Mucosa of rectum (tissue), 2 donors: ENCODE results near the gene STAB2.

Experiments used
- H3K27ac ChIP-seq, 2 donors: one replicate each; pipeline ENCODE4 v1.7.0; 2013; ENCODE audit warnings: inconsistent platforms in 2 of 2, low read depth in 2 of 2, low read length in 2 of 2
- H3K27me3 ChIP-seq, 2 donors: one replicate each; pipeline ENCODE4 v1.7.0; 2013; ENCODE audit warnings: low read length in 2 of 2; ENCODE audit not compliant: control insufficient read depth in 2 of 2, insufficient read depth in 2 of 2
- H3K36me3 ChIP-seq, 2 donors: one replicate each; pipeline ENCODE4 v1.7.0; 2013; ENCODE audit warnings: low read length in 2 of 2; ENCODE audit not compliant: control insufficient read depth in 2 of 2, insufficient read depth in 2 of 2
- H3K4me1 ChIP-seq, 2 donors: one replicate each; pipeline ENCODE4 v1.7.0; 2013; ENCODE audit warnings: low read length in 2 of 2, mild to moderate bottlenecking in 1 of 2; ENCODE audit not compliant: control insufficient read depth in 2 of 2, insufficient read depth in 2 of 2
- H3K4me3 ChIP-seq, 2 donors: one replicate each; pipeline ENCODE4 v1.7.0; 2013; ENCODE audit warnings: low read length in 2 of 2
- H3K9ac ChIP-seq, 2 donors: one replicate each; pipeline ENCODE4 v1.7.0; 2013; ENCODE audit warnings: low read length in 2 of 2, low read depth in 1 of 2, mild to moderate bottlenecking in 1 of 2
- H3K9me3 ChIP-seq, 2 donors: one replicate each; pipeline ENCODE4 v1.7.0; 2013; ENCODE audit warnings: low read length in 2 of 2; ENCODE audit not compliant: control insufficient read depth in 2 of 2
- donor health status: healthy.
- donor health status: Normal muscosa, but diverticular disease.

STAB2 gene

DNA sequence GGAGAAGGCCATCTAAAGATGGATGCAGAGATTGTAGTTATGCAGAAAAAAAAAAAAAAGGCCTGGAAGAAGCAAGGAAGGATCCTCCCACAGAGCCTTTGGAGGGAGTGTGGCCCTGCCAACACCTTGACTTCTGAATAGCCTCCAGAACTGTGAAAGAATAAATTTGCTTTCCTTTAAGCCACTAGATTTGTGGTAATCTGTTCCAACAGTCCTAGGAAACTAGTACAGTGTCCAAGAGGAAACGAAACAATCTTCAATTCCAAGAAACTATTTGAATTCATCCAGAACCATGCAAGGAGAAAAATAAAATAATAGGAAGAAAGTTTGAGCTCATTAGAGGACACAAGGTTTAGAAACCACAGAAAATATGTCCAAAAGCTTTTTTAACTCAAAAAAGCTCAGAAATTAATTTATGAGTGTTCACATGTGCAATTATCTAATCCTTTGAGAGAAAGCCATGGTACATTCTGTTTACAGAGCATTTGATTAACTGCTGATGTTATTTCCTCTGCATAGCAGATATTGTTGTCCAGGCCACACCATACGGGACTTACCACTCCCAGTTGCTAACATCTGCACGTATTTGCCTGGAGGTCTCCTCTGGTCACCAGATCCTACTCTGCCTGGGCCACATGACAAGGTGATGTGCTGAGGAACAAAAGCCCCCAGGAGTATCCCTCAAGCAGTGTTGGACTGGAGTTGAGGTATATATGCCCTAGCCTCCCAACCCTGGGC lies 30.0 kb upstream of the STAB2 start:
- H3K4me3 ChIP-seq, result no peak overlapping the region
- no peak overlapping the region for H3K9ac ChIP-seq
- no peaks in the 10 kb centered on the region for H3K36me3 ChIP-seq
- no peaks in the 10 kb centered on the region for H3K27me3 ChIP-seq
- H3K9me3 ChIP-seq, result no peaks in the 10 kb centered on the region
- H3K4me1 ChIP-seq, result no peaks in the 10 kb centered on the region
- H3K27ac ChIP-seq, result peak overlapping the region; percentile 31 to 43

DNA sequence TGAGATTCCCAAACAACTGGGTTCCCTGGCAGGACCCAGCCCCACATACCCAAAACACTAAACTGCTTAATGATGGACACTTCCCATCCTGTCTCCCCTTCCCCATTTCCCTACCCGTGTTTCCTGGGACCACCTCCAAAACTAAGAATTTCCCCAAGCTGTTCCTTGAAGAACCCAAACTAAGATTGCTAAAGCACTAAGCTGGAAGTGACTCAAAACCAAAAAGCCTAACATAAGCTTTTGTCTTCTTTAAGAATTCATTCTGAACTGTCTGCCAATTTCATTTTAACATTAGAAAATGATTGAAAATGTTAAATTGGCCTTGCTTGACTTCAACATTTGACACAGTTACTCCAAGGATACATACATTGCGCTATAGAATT lies 29.5 kb upstream of the STAB2 start:
- Histone ChIP-seq H3K36me3 (no peaks in the 10 kb centered on the region), H3K9ac (no peak overlapping the region), H3K27me3 (no peaks in the 10 kb centered on the region), H3K27ac (peak overlapping the region; percentile 31 to 43), H3K9me3 (no peaks in the 10 kb centered on the region), H3K4me3 (no peak overlapping the region), H3K4me1 (no peaks in the 10 kb centered on the region)

DNA sequence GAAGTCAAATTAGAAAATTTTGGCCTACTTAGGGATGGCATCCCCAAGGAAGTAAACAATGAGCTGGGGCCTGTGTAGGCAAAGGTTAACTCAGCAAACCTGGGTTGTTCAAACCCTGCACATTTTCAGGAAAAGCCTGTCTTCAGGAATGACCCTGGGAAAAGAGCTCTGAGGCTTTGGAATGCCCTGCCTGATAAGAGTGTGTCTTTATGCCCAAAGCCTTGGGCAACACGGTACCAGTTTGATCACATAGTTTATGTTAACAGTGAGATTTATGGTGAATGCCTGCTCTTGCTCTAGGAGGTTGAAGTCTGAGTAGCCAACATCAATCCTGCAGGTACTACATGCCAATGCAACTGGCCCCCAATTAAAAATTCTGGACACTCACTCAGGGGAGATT lies 28.2 kb upstream of the STAB2 start:
- Histone ChIP-seq H3K27me3 (no peaks in the 10 kb centered on the region), H3K9ac (no peak overlapping the region), H3K27ac (no peak overlapping the region), H3K36me3 (no peaks in the 10 kb centered on the region), H3K4me3 (no peak overlapping the region), H3K4me1 (no peaks in the 10 kb centered on the region), H3K9me3 (no peaks in the 10 kb centered on the region)

DNA sequence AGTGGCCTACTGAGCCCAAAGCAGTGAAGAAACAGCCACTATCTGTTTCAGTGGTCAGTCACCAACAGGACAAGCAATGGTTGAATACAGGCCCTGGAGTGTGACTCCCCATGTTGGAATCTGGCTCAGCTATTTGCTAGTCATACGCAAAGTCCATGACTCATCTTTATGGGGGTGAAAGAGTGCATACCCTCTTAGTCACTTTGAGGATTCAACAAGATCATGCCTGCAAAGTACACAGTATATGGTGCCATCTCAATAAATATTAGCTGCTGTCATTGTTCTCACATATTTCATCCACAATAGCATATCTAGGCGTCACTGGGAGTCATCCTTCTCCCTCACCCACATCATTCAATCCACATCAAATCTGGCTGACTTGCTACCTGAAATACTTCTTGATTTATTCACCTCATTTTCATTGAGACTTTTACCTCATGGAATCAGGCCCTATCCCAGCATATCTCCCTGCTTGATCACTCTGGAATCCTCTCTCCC lies 26.4 kb upstream of the STAB2 start:
- no peak overlapping the region for H3K4me3 ChIP-seq
- no peaks in the 10 kb centered on the region for H3K36me3 ChIP-seq
- H3K27ac ChIP-seq, result no peak overlapping the region

DNA sequence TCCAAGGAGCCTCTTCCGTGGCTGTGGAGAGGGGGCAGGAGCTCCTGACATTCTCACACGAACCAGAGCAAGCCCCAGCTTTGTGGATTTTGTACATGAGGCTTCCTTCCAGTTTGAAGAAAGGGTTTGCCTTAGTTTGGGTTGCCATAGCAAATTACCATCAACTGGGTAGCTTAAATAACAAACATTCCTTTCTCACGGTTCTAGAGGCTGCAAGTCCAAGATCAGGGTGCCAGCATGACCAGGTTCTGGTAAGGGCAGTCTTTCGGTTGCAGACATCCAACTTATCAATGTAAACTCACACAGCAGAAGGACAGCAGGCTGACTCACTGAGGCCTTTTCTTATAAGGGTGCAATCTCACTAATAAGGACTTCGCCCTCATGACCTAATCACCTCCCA lies 25.9 kb upstream of the STAB2 start:
- H3K27me3 ChIP-seq, result no peaks in the 10 kb centered on the region
- H3K4me1 ChIP-seq, result no peaks in the 10 kb centered on the region
- H3K27ac ChIP-seq, result no peak overlapping the region
- H3K9ac ChIP-seq, result no peak overlapping the region
- no peak overlapping the region for H3K4me3 ChIP-seq
- H3K36me3 ChIP-seq, result no peaks in the 10 kb centered on the region
- H3K9me3 ChIP-seq, result peaks cover 0 to 2% of the 10 kb centered on the region in 2 donors

More for the DNA sequence above, 26.4 kb upstream of the STAB2 start:
- no peaks in the 10 kb centered on the region for H3K4me1 ChIP-seq
- H3K9ac ChIP-seq, result no peak overlapping the region
- no peaks in the 10 kb centered on the region for H3K27me3 ChIP-seq
- no peaks in the 10 kb centered on the region for H3K9me3 ChIP-seq

DNA sequence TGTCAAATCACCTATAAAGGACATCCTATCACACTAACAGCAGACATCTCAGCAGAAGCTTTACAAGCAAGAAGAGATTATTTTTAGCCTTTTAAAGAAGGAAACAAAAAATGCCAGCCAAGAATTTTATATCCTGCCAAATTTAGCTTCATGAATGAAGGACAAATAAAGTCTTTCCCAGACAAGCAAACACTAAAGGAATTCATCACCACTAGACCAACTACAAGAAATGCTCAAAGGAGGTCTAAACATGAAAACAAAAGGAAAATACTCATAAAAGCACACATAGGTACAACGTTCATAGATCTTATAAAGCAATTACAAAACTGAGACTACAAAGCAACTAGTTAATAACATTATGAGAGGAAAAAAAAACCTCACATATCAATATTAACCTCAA lies 20.7 kb upstream of the STAB2 start:
- Histone ChIP-seq H3K27ac (no peak overlapping the region), H3K4me3 (no peak overlapping the region), H3K36me3 (no peaks in the 10 kb centered on the region), H3K27me3 (peaks cover 0 to 7% of the 10 kb centered on the region in 2 donors), H3K4me1 (no peaks in the 10 kb centered on the region), H3K9me3 (peaks cover 3 to 5% of the 10 kb centered on the region in 2 donors), H3K9ac (no peak overlapping the region)

DNA sequence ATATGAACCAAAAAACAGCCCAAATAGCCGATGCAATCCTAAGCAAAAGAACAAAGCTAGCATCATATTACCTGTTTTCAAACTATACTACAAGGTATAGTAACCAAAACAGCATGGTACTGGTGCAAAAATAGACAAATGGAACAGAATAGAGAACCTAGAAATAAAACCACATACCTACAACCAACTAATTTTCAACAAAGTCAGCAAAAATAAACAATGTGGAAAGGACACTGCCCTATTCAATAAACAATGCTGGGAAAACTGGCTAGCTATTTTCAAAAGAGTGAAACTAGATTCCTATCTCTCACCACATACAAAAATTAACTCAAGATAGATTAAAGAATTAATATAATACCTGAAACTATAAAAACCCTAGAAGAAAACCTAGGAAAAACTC lies 17.8 kb upstream of the STAB2 start:
- Histone ChIP-seq H3K9me3 (peaks cover 3 to 5% of the 10 kb centered on the region in 2 donors), H3K27me3 (peaks cover 0 to 9% of the 10 kb centered on the region in 2 donors), H3K9ac (no peak overlapping the region), H3K4me1 (no peaks in the 10 kb centered on the region), H3K27ac (no peak overlapping the region), H3K36me3 (no peaks in the 10 kb centered on the region), H3K4me3 (no peak overlapping the region)

DNA sequence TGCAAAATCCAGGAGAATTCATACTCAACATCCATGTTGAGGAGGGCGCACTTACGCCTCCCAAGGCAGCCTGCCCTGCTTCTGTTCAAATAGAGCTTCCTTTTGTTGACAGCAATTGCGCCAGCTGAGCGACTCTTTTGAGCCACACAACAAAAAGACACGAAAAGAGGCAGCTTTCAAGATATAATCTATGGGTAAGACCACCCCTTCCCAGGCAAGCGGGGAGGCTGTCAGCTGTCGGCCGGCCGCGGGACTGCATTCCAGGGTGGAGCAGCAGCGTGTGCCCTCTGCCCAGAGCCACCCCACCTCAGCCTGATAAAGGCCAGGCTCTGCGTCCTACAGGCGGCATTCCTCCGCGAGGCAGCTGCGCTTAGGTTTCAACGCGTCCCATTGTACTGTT lies 15.8 kb upstream of the STAB2 start:
- Histone ChIP-seq H3K4me3 (no peak overlapping the region), H3K27me3 (peaks cover 0 to 9% of the 10 kb centered on the region in 2 donors), H3K9ac (no peak overlapping the region)

DNA sequence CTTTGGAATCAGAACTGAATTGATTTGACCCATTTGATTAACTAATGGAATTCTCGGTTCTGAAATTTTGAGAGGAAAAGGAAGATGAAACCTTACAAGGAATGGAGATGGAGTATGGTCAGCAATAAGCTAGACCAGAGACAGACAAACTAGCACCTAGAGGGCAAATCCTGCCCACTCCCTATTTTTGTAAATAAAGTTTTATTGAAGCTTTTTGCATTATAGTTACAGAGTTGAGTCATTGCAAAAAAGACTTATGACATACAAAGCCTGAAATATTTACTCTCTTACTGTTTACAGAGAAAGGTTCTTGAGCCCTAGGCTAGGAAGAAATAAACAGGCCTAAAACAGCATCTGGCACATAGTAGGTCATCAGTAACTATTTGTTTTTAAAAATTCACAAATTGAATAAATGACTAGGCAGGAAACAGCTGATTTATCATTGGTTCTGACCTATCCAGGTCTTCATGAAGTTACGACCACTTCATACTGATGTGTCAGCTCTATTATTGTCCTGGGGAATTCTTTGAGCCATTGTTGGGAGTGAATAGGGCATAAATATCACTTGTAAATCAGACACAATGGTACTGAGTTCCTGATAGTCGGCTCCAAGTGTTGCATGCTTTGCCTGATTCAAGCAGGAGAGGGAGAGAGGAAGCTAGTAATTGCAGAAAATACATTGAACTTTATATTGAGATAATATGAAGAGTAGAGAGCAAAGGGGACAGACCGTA lies 14.6 kb upstream of the STAB2 start:
- no peak overlapping the region for H3K27ac ChIP-seq
- H3K4me3 ChIP-seq, result no peak overlapping the region
- peaks cover 0 to 9% of the 10 kb centered on the region in 2 donors for H3K27me3 ChIP-seq
- H3K9ac ChIP-seq, result no peak overlapping the region
- H3K9me3 ChIP-seq, result no peaks in the 10 kb centered on the region
- no peaks in the 10 kb centered on the region for H3K36me3 ChIP-seq
- H3K4me1 ChIP-seq, result peaks cover 0 to 4% of the 10 kb centered on the region in 2 donors

More for the DNA sequence above, 15.8 kb upstream of the STAB2 start:
- peaks cover 0 to 4% of the 10 kb centered on the region in 2 donors for H3K4me1 ChIP-seq
- no peaks in the 10 kb centered on the region for H3K36me3 ChIP-seq
- peaks cover 2 to 3% of the 10 kb centered on the region in 2 donors for H3K9me3 ChIP-seq
- no peak overlapping the region for H3K27ac ChIP-seq

DNA sequence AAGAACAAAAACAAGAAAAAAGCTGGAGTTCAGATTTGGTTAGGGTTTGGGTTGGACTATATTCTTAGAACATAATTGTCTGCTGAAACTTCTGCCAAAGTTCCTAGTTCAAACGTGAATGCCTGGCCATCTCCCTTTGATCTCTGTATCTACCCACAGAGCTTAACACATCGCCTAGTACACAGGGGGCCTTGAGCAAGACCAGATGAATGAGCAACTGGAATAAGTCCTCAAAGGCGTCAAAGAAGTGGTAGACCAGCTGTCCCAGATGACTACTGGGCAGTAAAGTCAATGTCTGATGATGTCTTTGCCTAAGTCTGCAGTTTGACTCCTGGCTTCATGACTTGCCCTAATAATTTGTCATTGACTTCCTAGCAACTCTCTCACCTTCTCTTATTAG lies 13.9 kb upstream of the STAB2 start:
- Histone ChIP-seq H3K4me1 (peaks cover 0 to 4% of the 10 kb centered on the region in 2 donors), H3K9ac (no peak overlapping the region), H3K4me3 (no peak overlapping the region), H3K36me3 (no peaks in the 10 kb centered on the region), H3K9me3 (no peaks in the 10 kb centered on the region), H3K27ac (no peak overlapping the region), H3K27me3 (peaks cover 0 to 9% of the 10 kb centered on the region in 2 donors)
